HPDE6-E6E7 (cell line): ENCODE data around the gene CYP19A1.

Experiments
- DNase-seq: peaks from one replicate; pipeline ENCODE4 v3.0.0; 2011; ENCODE audit warnings: missing footprints; ENCODE audit errors: extremely low spot score

Gene CYP19A1

GRCh38 chr15:51325167-51325566, 13.2 kb downstream of the CYP19A1 start:
- DNase-seq: no peak

GRCh38 chr15:51323749-51324148, 14.6 kb downstream of the CYP19A1 start:
- DNase-seq: no peak

GRCh38 chr15:51322621-51323296, 15.6 kb downstream of the CYP19A1 start:
- DNase-seq: no peak

GRCh38 chr15:51321316-51321715, 17.1 kb downstream of the CYP19A1 start:
- no peak for DNase-seq

- DNase-seq: no peak
Measured at GRCh38 chr15:51320843-51321242, 17.6 kb downstream of the CYP19A1 start.

GRCh38 chr15:51319539-51319938, 18.9 kb downstream of the CYP19A1 start:
- DNase-seq: no peak

- DNase-seq: no peak
Measured at GRCh38 chr15:51318382-51319150, 19.8 kb downstream of the CYP19A1 start.

- no peak for DNase-seq
Measured at GRCh38 chr15:51316636-51317035, 21.8 kb downstream of the CYP19A1 start.

- no peak for DNase-seq
Measured at GRCh38 chr15:51315726-51316125, 22.7 kb downstream of the CYP19A1 start.

- no peak for DNase-seq
Measured at GRCh38 chr15:51314391-51315337, 23.7 kb downstream of the CYP19A1 start.

GRCh38 chr15:51313644-51314280, 24.6 kb downstream of the CYP19A1 start:
- no peak for DNase-seq

- peak; percentile 73 for DNase-seq
Measured at GRCh38 chr15:51313074-51313393, 25.4 kb downstream of the CYP19A1 start.

- DNase-seq: no peak
Measured at GRCh38 chr15:51312166-51313073, 26.0 kb downstream of the CYP19A1 start.

GRCh38 chr15:51311510-51311909, 26.9 kb downstream of the CYP19A1 start:
- DNase-seq: no peak

- no peak for DNase-seq
Measured at GRCh38 chr15:51310064-51310463, 28.3 kb downstream of the CYP19A1 start.

GRCh38 chr15:51307811-51308210, 30.6 kb downstream of the CYP19A1 start:
- DNase-seq: no peak

GRCh38 chr15:51307325-51307724, 31.1 kb downstream of the CYP19A1 start:
- no peak for DNase-seq

GRCh38 chr15:51303462-51303980, 34.9 kb downstream of the CYP19A1 start:
- no peak for DNase-seq

GRCh38 chr15:51302480-51302879, 35.9 kb downstream of the CYP19A1 start:
- no peak for DNase-seq

GRCh38 chr15:51299187-51300015, 39.0 kb downstream of the CYP19A1 start:
- no peak for DNase-seq
